CD4-positive, alpha-beta memory T cell (primary cell): Measurements from ENCODE around the gene ARFRP1. TPM values are rescaled to one million over a fixed set of nuclear protein-coding genes. Genes with fewer than 3 reads are reported as not detected.
A peak's percentile ranks its signal among the peaks of the same experiment; 100 is the strongest.
"Not testable (repeated sequence)": the region's sequence is repeated elsewhere in the genome, so short reads cannot be mapped to it uniquely, and the experiment has no call there.

ENCODE experiments used
- CTCF ChIA-PET: fragments of 350-600 bp; sonication (Branson Sonifier 250); formaldehyde crosslinking; loops from one replicate; lab custom pipeline; 2021; ENCODE audit warnings: inconsistent platforms; ENCODE audit not compliant: partially characterized antibody; lab: Charles Lee
- POLR2A ChIA-PET: fragments of 350-600 bp; sonication (Branson Sonifier 250); formaldehyde crosslinking; loops from one replicate; lab custom pipeline; 2021; ENCODE audit not compliant: partially characterized antibody; lab: Charles Lee
- DNase-seq, 5 donors: peaks; one replicate each; pipeline versions ENCODE4 v3.0.0 to v3.0.0-alpha.2; 2020 to 2022; ENCODE audit warnings: mixed read lengths in 1 of 5
- H3K27ac ChIP-seq: one replicate; pipeline ENCODE4 v1.7.0; 2013; ENCODE audit warnings: low read depth, low read length
- H3K27me3 ChIP-seq: 2 replicates; pipeline ENCODE4 v1.7.0; 2013; ENCODE audit warnings: mild to moderate bottlenecking, low read length, moderate library complexity; ENCODE audit not compliant: insufficient read depth
- H3K36me3 ChIP-seq: 2 replicates; pipeline ENCODE4 v1.7.0; 2013; ENCODE audit warnings: mild to moderate bottlenecking, low read length, moderate library complexity; ENCODE audit not compliant: insufficient read depth
- H3K4me1 ChIP-seq: 2 replicates; pipeline ENCODE4 v1.7.0; 2013; ENCODE audit warnings: mild to moderate bottlenecking, low read length, moderate library complexity; ENCODE audit not compliant: insufficient read depth
- H3K4me3 ChIP-seq, 2 donors: one replicate each; pipeline ENCODE4 v1.7.0; 2013; ENCODE audit warnings: low read length in 2 of 2, mild to moderate bottlenecking in 1 of 2
- H3K9me3 ChIP-seq, 2 donors: one replicate each; pipeline ENCODE4 v1.7.0; 2013; ENCODE audit warnings: low read length in 2 of 2, control low read depth in 1 of 2; ENCODE audit not compliant: control insufficient read depth in 1 of 2
- H3K27ac Mint-ChIP-seq, 7 donors: one replicate each; pipeline ENCODE4 v1.8.0; 2020 to 2021; ENCODE audit warnings: mixed read lengths in 7 of 7, mild to moderate bottlenecking in 6 of 7, inconsistent platforms in 3 of 7, moderate library complexity in 3 of 7
- H3K27me3 Mint-ChIP-seq, 2 donors: one replicate each; pipeline ENCODE4 v1.8.0; 2020 to 2021; ENCODE audit warnings: mixed read lengths in 2 of 2
- H3K36me3 Mint-ChIP-seq, 2 donors: one replicate each; pipeline ENCODE4 v1.8.0; 2020 to 2021; ENCODE audit warnings: mixed read lengths in 2 of 2, inconsistent platforms in 1 of 2, mild to moderate bottlenecking in 1 of 2
- H3K4me1 Mint-ChIP-seq, 4 donors: one replicate each; pipeline ENCODE4 v1.8.0; 2020 to 2021; ENCODE audit warnings: mixed read lengths in 4 of 4, mild to moderate bottlenecking in 1 of 4
- H3K4me3 Mint-ChIP-seq, 8 donors: one replicate each; pipeline ENCODE4 v1.8.0; 2020 to 2021; ENCODE audit warnings: mixed read lengths in 8 of 8, mild to moderate bottlenecking in 7 of 8, moderate library complexity in 6 of 8, inconsistent platforms in 3 of 8
- H3K9me3 Mint-ChIP-seq, 8 donors: one replicate each; pipeline ENCODE4 v1.8.0; 2020 to 2021; ENCODE audit warnings: mixed read lengths in 8 of 8, mild to moderate bottlenecking in 5 of 8, inconsistent platforms in 3 of 8, moderate library complexity in 1 of 8
- intact Hi-C: fragments of 100-400 bp; cut with micrococcal nuclease; formaldehyde crosslinking; loops from one replicate; pipeline ENCODE4 v1.15.1; 2023
- polyA plus RNA-seq, 2 donors: library from polyadenylated mRNA; unstranded; fragments of 300-500 nt; fragmentation: Illumina TruSeq; gene quantifications; one replicate each; pipeline ENCODE4 v1.2.3, GENCODE V29; 2021
- total RNA-seq, 2 experiments: library from RNA; stranded (reverse); gene quantifications; one replicate each; pipeline ENCODE4 v1.2.3, GENCODE V29; 2021

ARFRP1 gene
- total and polyA plus RNA-seq, 4 experiments from 2014 or later, result 65.5 to 92.0 (median 76.0) TPM

DNA sequence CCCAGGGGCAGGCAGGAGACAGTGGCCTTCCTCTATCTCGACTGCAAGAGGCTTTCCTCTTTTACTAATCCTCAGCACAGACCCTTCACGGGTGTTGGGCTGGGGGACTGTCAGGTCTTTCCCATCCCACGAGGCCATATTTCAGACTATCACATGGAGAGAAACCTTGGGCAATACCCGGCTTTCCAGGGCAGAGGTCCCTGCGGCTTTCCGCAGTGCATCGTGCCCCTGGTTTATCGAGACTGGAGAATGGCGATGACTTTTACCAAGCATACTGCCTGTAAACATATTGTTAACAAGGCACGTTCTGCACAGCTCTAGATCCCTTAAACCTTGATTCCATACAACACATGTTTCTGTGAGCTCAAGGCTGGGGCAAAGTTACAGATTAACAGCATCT is 47.6 kb downstream of the ARFRP1 start:
- POLR2A ChIA-PET, result interaction anchor here (0.8 kb wide), 1 partner anchor 76 kb away, joined by 3 read pairs; the partner anchor contains the start of gene LIME1
- peaks cover 26% of the 10 kb centered on the region for H3K4me1 ChIP-seq
- Mint-ChIP-seq H3K36me3 (peaks cover 8 to 17% of the 10 kb centered on the region in 2 donors), H3K4me1 (peaks cover 6 to 35% (median 12%) of the 10 kb centered on the region in 4 donors), H3K4me3 (peak overlapping the region in 7 of 8 donors; percentile 11 to 92 (median 51)), H3K27ac (peak overlapping the region in 1 of 7 donors; percentile 38)
- H3K9me3 ChIP-seq, H3K27ac ChIP-seq, intact Hi-C loops, H3K36me3 ChIP-seq, H3K4me3 ChIP-seq, H3K9me3 Mint-ChIP-seq, H3K27me3 ChIP-seq, H3K27me3 Mint-ChIP-seq, DNase-seq: not testable (repeated sequence)
- CTCF ChIA-PET, result interaction anchor here (1.5 kb wide), 1 partner anchor 18 kb away, joined by 5 read pairs; no protein-coding TSS in a partner anchor

DNA sequence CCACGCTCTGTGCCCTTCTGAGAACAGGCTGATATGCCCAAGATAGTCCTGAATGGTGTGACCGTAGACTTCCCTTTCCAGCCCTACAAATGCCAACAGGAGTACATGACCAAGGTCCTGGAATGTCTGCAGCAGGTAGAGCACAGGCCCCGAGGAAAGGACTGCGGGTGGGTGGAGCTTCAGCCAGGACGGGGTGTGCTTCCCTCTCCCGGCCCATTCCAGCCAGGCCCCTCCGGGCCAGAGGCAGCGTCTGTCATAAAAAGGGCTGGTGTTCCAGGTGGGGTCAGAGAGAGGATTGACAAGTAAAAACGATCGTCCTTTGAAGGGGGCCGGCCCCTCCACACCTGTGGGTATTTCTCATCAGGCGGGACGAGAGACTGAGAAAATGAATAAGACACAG is 48.4 kb downstream of the ARFRP1 start:
- intact Hi-C loops, result loop anchor here (5.0 kb wide), 1 partner anchor 403 kb away; the partner anchor contains the start of gene TCEA2
- peaks cover 11 to 40% (median 17%) of the 10 kb centered on the region in 4 donors for H3K4me1 Mint-ChIP-seq
- POLR2A ChIA-PET, result interaction anchor here (1.7 to 2.0 kb wide), 2 partner anchors 20 to 297 kb away, joined by 6 to 18 read pairs; partner anchors contain the start of gene UCKL1

DNA sequence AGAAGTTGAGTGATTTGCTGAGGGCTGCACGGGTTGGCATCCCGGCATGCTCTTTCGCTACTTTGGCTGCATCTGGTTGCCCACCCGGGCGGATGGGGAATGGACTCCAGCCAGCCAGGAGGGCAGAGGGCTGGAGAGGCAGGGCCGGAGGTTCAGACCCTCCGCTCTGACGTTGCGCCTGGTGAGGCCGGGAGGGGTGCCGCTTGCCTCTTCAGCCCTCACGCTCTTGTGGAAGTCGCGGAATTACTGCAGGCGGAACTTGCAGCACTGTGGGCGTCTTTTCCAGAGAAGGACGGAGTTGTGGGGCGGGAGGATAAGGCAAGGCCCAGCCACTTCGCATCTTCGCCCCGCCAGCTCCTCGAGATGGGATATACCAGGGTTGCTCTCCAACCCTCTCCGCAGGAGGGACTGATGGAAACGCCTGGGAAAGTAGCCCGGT is 49.0 kb downstream of the ARFRP1 start:
- H3K4me3 Mint-ChIP-seq, result peak overlapping the region; percentile 92 to 98 (median 96)
- peak overlapping the region; percentile 94 to 98 (median 96) for H3K27ac Mint-ChIP-seq
- ChIA-PET POLR2A (interaction anchor here (0.6 to 3.9 kb wide), 25 partner anchors 10 to 321 kb away, joined by 3 to 35 read pairs (median 6); partner anchors contain the start of genes ARFRP1, GMEB2, HELZ2 and LIME1), CTCF (interaction anchor here (0.8 to 1.5 kb wide), 9 partner anchors 10 to 461 kb away, joined by 3 to 6 read pairs (median 3); partner anchors contain the start of genes ARFRP1, PTK6 and ZGPAT)
- Histone ChIP-seq H3K27me3 (no peaks in the 10 kb centered on the region), H3K9me3 (no peaks in the 10 kb centered on the region), H3K27ac (peak overlapping the region; percentile 75), H3K36me3 (peaks cover 4% of the 10 kb centered on the region), H3K4me3 (peak overlapping the region; percentile 91 to 97), H3K4me1 (peaks cover 40% of the 10 kb centered on the region)
- H3K27me3 Mint-ChIP-seq, result no peaks in the 10 kb centered on the region
- peaks cover 8 to 15% of the 10 kb centered on the region in 2 donors for H3K36me3 Mint-ChIP-seq
- intact Hi-C loops, result loop anchor here (1.0 to 5.0 kb wide), 7 partner anchors 31 to 404 kb away; partner anchors contain the start of genes ARFRP1, GMEB2, TCEA2 and TPD52L2
- H3K9me3 Mint-ChIP-seq, result no peaks in the 10 kb centered on the region
- peaks cover 16 to 46% (median 23%) of the 10 kb centered on the region in 4 donors for H3K4me1 Mint-ChIP-seq
- DNase-seq, result peak in 1 of 5 donors; percentile 55

More for the DNA sequence above, 48.4 kb downstream of the ARFRP1 start:
- Histone ChIP-seq H3K36me3 (peaks cover 4% of the 10 kb centered on the region), H3K4me3 (peak overlapping the region in 1 of 2 donors; percentile 97), H3K27ac (no peak overlapping the region), H3K9me3 (no peaks in the 10 kb centered on the region), H3K27me3 (no peaks in the 10 kb centered on the region), H3K4me1 (peaks cover 34% of the 10 kb centered on the region)
- Mint-ChIP-seq H3K4me3 (peak overlapping the region; percentile 36 to 98 (median 96)), H3K9me3 (no peaks in the 10 kb centered on the region), H3K36me3 (peaks cover 8 to 15% of the 10 kb centered on the region in 2 donors), H3K27me3 (no peaks in the 10 kb centered on the region), H3K27ac (no peak overlapping the region)
- no peak for DNase-seq
- CTCF ChIA-PET, result no interaction called here

DNA sequence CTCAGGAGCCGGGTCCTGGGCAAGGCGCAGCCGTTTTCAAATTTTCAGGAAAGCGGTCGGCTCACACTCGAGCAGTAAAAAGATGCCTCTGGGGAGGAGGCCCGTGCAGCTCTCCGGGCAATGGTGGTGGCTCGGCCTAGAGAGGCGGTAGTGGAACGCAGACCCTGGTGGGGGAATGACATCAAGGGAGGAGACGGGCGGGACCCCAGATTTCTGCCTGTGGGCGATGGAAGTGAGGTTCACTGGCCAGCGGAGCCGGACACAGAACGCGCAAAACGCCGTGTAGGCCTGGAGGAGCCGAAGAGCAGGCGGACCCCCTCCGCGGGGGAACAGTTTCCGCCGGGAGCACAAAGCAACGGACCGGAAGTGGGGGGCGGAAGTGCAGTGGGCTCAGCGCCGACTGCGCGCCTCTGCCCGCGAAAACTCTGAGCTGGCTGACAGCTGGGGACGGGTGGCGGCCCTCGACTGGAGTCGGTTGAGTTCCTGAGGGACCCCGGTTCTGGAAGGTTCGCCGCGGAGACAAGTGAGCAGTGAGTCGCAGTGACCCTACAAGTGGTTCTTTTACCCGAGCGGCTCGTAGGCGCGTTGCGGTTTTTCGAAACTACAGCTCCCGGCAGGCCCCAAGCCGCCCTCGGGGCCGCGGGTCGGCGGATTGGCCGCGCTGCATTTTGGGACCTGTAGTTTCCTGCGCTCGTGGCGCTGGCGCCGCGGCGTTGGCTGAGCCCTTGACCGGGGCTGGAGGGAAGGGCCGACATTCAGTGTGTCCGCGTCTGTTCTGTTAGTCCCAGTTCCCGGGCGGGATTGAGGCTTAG is 49.6 kb downstream of the ARFRP1 start, which contains the start of gene RTEL1:
Gene RTEL1, plus strand, starts transcription at position 376 of the 812 bp plus-strand sequence. CDS start 1,091 bp downstream, outside the sequence.
- Histone ChIP-seq H3K4me1 (peaks cover 42% of the 10 kb centered on the region), H3K4me3 (peak within 1 kb of the TSS; percentile 91 to 97), H3K27me3 (no peaks in the 10 kb centered on the region), H3K9me3 (no peaks in the 10 kb centered on the region), H3K36me3 (peaks cover 3% of the 10 kb centered on the region), H3K27ac (peak within 1 kb of the TSS; percentile 75)
- intact Hi-C loops, result loop anchor here (1.0 to 5.0 kb wide), 7 partner anchors 31 to 404 kb away; partner anchors contain the start of genes ARFRP1, GMEB2, TCEA2 and TPD52L2
- ChIA-PET CTCF (interaction anchor here (0.8 to 1.5 kb wide), 9 partner anchors 11 to 462 kb away, joined by 3 to 6 read pairs (median 3); partner anchors contain the start of genes ARFRP1, PTK6 and ZGPAT), POLR2A (interaction anchor here (0.5 to 3.9 kb wide), 28 partner anchors 10 to 420 kb away, joined by 3 to 35 read pairs (median 5); partner anchors contain the start of genes ARFRP1, GMEB2, HELZ2 and LIME1)
- Mint-ChIP-seq H3K27me3 (no peaks in the 10 kb centered on the region), H3K36me3 (peaks cover 8 to 13% of the 10 kb centered on the region in 2 donors), H3K4me1 (peaks cover 17 to 48% (median 24%) of the 10 kb centered on the region in 4 donors), H3K4me3 (peak within 1 kb of the TSS; percentile 92 to 98 (median 96)), H3K27ac (peak within 1 kb of the TSS; percentile 94 to 98 (median 96)), H3K9me3 (no peaks in the 10 kb centered on the region)
- peak; percentile 86 to 93 (median 88) for DNase-seq

DNA sequence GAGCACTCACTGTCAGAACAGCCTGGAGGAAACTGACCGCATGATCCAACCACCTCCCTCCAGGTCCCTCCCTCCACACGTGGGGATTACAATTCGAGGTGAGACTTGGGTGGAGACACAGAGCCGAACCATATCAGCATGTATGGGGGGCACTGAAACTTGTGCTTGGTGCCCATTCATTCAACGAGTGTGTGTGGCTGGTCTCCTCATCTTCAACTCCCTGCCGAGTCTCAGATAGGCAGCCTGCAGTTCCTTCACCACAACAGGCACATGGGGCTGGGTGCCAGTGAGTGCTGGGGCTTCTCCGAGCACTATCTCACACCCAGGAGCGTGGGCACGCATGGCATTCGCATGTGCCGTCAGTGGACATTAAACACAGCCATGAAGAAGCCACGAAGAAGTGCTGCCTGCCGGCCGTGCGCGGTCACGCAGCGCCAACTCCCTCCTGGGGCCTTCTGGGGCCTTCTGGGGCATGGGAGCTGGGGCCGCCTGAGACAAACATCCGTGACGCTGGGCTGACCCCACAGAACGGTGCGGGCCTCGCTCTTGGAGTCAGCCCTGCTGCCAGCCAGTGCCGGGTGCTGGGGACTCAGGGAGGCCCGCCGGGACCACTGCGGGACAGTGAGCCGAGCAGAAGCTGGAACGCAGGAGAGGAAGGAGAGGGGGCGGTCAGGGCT is 50.4 kb downstream of the ARFRP1 start:
- no peaks in the 10 kb centered on the region for H3K9me3 Mint-ChIP-seq
- no peak for DNase-seq
- H3K4me1 ChIP-seq, result peaks cover 42% of the 10 kb centered on the region
- peak overlapping the region in 1 of 2 donors; percentile 97 for H3K4me3 ChIP-seq
- POLR2A ChIA-PET, result interaction anchor here (0.5 to 3.9 kb wide), 23 partner anchors 11 to 421 kb away, joined by 3 to 35 read pairs (median 6); partner anchors contain the start of genes ARFRP1, GMEB2, HELZ2 and LIME1
- peaks cover 6 to 13% of the 10 kb centered on the region in 2 donors for H3K36me3 Mint-ChIP-seq
- peak overlapping the region; percentile 92 to 98 (median 96) for H3K4me3 Mint-ChIP-seq
- peak overlapping the region; percentile 75 for H3K27ac ChIP-seq
- CTCF ChIA-PET, result interaction anchor here (1.2 to 1.5 kb wide), 4 partner anchors 15 to 93 kb away, joined by 3 to 6 read pairs (median 4); partner anchors contain the start of genes ARFRP1 and ZGPAT
- intact Hi-C loops, result loop anchor here (5.0 kb wide), 1 partner anchor 405 kb away; the partner anchor contains the start of gene TCEA2
- H3K27me3 ChIP-seq, result no peaks in the 10 kb centered on the region
- H3K27me3 Mint-ChIP-seq, result no peaks in the 10 kb centered on the region
- peak overlapping the region in 6 of 7 donors; percentile 94 to 98 (median 96) for H3K27ac Mint-ChIP-seq
- H3K9me3 ChIP-seq, result no peaks in the 10 kb centered on the region
- peaks cover 17 to 48% (median 24%) of the 10 kb centered on the region in 4 donors for H3K4me1 Mint-ChIP-seq
- H3K36me3 ChIP-seq, result no peaks in the 10 kb centered on the region

DNA sequence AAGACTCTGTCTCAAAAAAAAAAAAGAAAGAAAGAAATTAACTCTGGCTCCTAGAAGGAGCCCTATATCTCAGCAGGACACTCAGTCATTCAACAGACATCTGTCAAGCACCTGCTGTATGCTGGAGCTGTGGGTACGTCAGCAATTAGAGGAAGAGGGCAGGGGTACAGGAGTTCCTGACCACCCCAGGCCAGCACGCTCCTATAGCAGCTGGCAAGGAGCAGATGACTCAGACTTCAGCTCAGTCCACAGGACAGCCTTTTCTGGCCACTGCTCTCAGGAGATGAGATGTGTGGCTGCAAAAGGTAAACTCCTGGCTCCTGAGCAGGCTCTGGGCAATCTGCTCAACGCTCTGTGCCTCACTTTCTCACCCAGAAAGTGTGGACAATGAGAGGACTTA is 51.3 kb downstream of the ARFRP1 start:
- Histone ChIP-seq H3K4me1 (peaks cover 50% of the 10 kb centered on the region), H3K4me3 (no peak overlapping the region), H3K27ac (no peak overlapping the region), H3K9me3 (no peaks in the 10 kb centered on the region), H3K36me3 (no peaks in the 10 kb centered on the region), H3K27me3 (no peaks in the 10 kb centered on the region)
- no peak for DNase-seq
- Mint-ChIP-seq H3K36me3 (peaks cover 0 to 12% of the 10 kb centered on the region in 2 donors), H3K4me1 (peaks cover 17 to 52% (median 28%) of the 10 kb centered on the region in 4 donors), H3K27ac (peak overlapping the region in 3 of 7 donors; percentile 6 to 90 (median 19)), H3K9me3 (no peaks in the 10 kb centered on the region), H3K4me3 (peak overlapping the region in 1 of 8 donors; percentile 9), H3K27me3 (no peaks in the 10 kb centered on the region)
- POLR2A ChIA-PET, result interaction anchor here (1.3 to 6.7 kb wide), 4 partner anchors 14 to 31 kb away, joined by 3 to 60 read pairs (median 32); partner anchors contain the start of gene GMEB2
- intact Hi-C loops, result loop anchor here (5.0 kb wide), 1 partner anchor 406 kb away; the partner anchor contains the start of gene TCEA2
- CTCF ChIA-PET, result no interaction called here
